ENCODE measurements around the gene GPR75. TPM values are rescaled to one million over a fixed set of nuclear protein-coding genes. Genes with fewer than 3 reads are reported as not detected.

GPR75 gene
- total and polyA plus RNA-seq, 12 donors: 0.32 to 2.1 (median 0.96) TPM

DNA sequence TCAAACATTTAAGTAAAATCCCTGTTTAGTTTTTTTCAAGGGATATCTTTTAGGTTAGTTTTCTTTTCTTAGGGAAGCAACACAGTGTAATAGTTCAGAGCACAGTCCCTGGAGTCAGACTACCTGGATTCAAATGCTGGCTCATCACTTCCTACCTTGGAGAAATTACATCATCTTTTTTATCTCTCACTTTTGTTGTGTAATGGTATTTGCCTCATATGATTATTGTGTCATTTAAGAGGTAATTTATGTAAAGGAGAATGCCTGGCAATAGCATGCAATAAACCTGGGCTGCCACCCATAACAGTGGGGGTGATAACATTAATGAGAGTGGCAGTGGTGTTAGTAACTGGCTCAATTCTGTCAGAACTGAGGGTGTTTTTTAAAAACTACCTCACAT lies 46.6 kb downstream of the GPR75 start:
- Histone ChIP-seq H3K27ac (peak overlapping the region in 5 of 10 donors; percentile 8 to 52 (median 29)), H3K4me1 (peaks cover 0 to 15% (median 4%) of the 10 kb centered on the region in 9 donors), H3K36me3 (peaks cover 0 to 100% (median 65%) of the 10 kb centered on the region in 9 donors), H3K4me3 (no peak overlapping the region), H3K27me3 (no peaks in the 10 kb centered on the region), H3K9me3 (no peaks in the 10 kb centered on the region)
- TF ChIP-seq, protein P1, sequence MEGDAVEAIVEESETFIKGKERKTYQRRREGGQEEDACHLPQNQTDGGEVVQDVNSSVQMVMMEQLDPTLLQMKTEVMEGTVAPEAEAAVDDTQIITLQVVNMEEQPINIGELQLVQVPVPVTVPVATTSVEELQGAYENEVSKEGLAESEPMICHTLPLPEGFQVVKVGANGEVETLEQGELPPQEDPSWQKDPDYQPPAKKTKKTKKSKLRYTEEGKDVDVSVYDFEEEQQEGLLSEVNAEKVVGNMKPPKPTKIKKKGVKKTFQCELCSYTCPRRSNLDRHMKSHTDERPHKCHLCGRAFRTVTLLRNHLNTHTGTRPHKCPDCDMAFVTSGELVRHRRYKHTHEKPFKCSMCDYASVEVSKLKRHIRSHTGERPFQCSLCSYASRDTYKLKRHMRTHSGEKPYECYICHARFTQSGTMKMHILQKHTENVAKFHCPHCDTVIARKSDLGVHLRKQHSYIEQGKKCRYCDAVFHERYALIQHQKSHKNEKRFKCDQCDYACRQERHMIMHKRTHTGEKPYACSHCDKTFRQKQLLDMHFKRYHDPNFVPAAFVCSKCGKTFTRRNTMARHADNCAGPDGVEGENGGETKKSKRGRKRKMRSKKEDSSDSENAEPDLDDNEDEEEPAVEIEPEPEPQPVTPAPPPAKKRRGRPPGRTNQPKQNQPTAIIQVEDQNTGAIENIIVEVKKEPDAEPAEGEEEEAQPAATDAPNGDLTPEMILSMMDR (IDR thresholded peaks at IDR 0.05): no peak
- no peak for DNase-seq
- intact Hi-C loops (cut with DNase I): no loop called here
- ATAC-seq: peak in 2 of 8 donors; percentile 29 to 31

DNA sequence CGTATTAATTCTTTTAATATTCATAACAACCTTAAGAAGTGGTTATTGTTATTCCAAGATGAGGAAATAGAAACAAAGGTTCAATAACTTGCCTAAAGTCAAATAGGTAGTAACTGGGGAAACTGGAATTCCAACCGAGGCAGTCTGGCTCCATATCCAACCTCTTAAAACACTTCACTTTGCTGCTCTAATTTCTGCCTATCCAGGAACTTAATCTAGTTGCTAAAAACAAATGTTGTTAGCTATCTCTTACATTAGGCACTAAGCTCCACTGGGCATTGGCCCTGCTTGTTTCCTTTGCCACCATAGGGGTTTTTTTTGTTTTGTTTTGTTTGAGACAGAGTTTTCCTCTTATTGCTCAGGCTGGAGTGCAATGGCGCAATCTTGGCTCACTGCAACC lies 48.2 kb downstream of the GPR75 start:
- H3K36me3 ChIP-seq: peaks cover 0 to 100% (median 62%) of the 10 kb centered on the region in 9 donors
- intact Hi-C loops (cut with DNase I): no loop called here
- peak overlapping the region in 4 of 10 donors; percentile 8 to 52 (median 30) for H3K27ac ChIP-seq
- peaks cover 0 to 15% (median 4%) of the 10 kb centered on the region in 9 donors for H3K4me1 ChIP-seq
- TF ChIP-seq, protein P1 (IDR thresholded peaks at IDR 0.05): no peak
- WGBS, 2 donors: 79 to 88% methylated on average over 3 of the region's 3 CpGs
- H3K4me3 ChIP-seq: no peak overlapping the region
- no peak for DNase-seq
- H3K27me3 ChIP-seq: no peaks in the 10 kb centered on the region
- no peaks in the 10 kb centered on the region for H3K9me3 ChIP-seq
- ATAC-seq: peak in 2 of 8 donors; percentile 38 to 49

Small RNAs within 50 kb of the gene (microRNA-seq; reads per million reads assigned to microRNA genes)
- gene MIR3682: 0 reads per million in 2 donors

Other genes with a start within 250 kb of the GPR75 start
- 1 to 10 TPM; 1.3 to 5.1 (median 2.1) TPM for gene CHAC2, start 92.2 kb downstream of the GPR75 start, total RNA-seq
- gene CHAC2, start 92.2 kb downstream of the GPR75 start, polyA plus RNA-seq: 1 to 10 TPM; 2.0 to 7.1 TPM
- 10 to 100 TPM in 8 of 10 donors, 1 to 10 TPM in 2; 9.7 to 14.4 (median 11.4) TPM for gene ASB3, start 73.0 kb downstream of the GPR75 start, total RNA-seq
- gene ASB3, start 73.0 kb downstream of the GPR75 start, polyA plus RNA-seq: 1 to 10 TPM; 5.2 to 9.2 TPM
- 10 to 100 TPM; 30.4 to 48.1 (median 39.5) TPM for gene ERLEC1, start 72.9 kb downstream of the GPR75 start, total RNA-seq
- 10 to 100 TPM; 12.6 to 34.6 TPM for gene ERLEC1, start 72.9 kb downstream of the GPR75 start, polyA plus RNA-seq
- 10 to 100 TPM; 53.1 to 77.8 (median 66.6) TPM for gene PSME4, start 111.0 kb upstream of the GPR75 start, total RNA-seq
- 10 to 100 TPM; 36.1 to 38.1 TPM for gene PSME4, start 111.0 kb upstream of the GPR75 start, polyA plus RNA-seq

Data from heart right ventricle (tissue), 16 donors.